Osteoblast (primary cell): ENCODE results near the gene CISTR. TPM values are rescaled to one million over a fixed set of nuclear protein-coding genes. Genes with fewer than 3 reads are reported as not detected.
"Not testable (repeated sequence)": the region's sequence is repeated elsewhere in the genome, so short reads cannot be mapped to it uniquely, and the experiment has no call there.

Experiments
- DNase-seq: peaks from one replicate; pipeline ENCODE4 v3.0.0; 2011; ENCODE audit warnings: low spot score, mixed read lengths; ENCODE audit not compliant: insufficient read length; ENCODE audit errors: missing footprints
- H2AFZ ChIP-seq: 2 replicates; pipeline ENCODE4 v1.6.0; 2011; ENCODE audit warnings: mild to moderate bottlenecking, low read length
- H3K27ac ChIP-seq: 2 replicates; pipeline ENCODE4 v1.5.1; 2011; ENCODE audit warnings: mild to moderate bottlenecking, low read depth, low read length, moderate library complexity
- H3K27me3 ChIP-seq: 2 replicates; pipeline ENCODE4 v1.6.0; 2012; ENCODE audit warnings: mild to moderate bottlenecking, control low read depth, inconsistent platforms, low read length, moderate library complexity; ENCODE audit not compliant: insufficient read depth
- H3K36me3 ChIP-seq: 2 replicates; pipeline ENCODE4 v1.5.1; 2011; ENCODE audit warnings: mild to moderate bottlenecking, low read length, control low read depth, moderate library complexity; ENCODE audit not compliant: insufficient read depth
- H3K4me1 ChIP-seq: 2 replicates; pipeline ENCODE4 v1.5.1; 2011; ENCODE audit warnings: mild to moderate bottlenecking, low read length, control low read depth, moderate library complexity; ENCODE audit not compliant: insufficient read depth
- H3K4me2 ChIP-seq: 2 replicates; pipeline ENCODE4 v1.6.0; 2011; ENCODE audit warnings: mild to moderate bottlenecking, low read length; ENCODE audit not compliant: insufficient read depth
- H3K4me3 ChIP-seq: fragments of 200-600 bp; sonication (generic); 3 replicates; pipeline ENCODE4 v1.5.1; 2012; ENCODE audit warnings: mild to moderate bottlenecking, low read length, inconsistent platforms; ENCODE audit not compliant: insufficient read depth
- H3K79me2 ChIP-seq: 2 replicates; pipeline ENCODE4 v1.6.0; 2012; ENCODE audit warnings: mild to moderate bottlenecking, low read length, control low read depth, inconsistent platforms; ENCODE audit not compliant: insufficient read depth
- H3K9me3 ChIP-seq: 2 replicates; pipeline ENCODE4 v1.5.1; 2011; ENCODE audit warnings: low read depth, low read length, control low read depth
- H4K20me1 ChIP-seq: 2 replicates; pipeline ENCODE4 v1.6.0; 2012; ENCODE audit warnings: mild to moderate bottlenecking, low read length, control low read depth; ENCODE audit not compliant: insufficient read depth
- total RNA-seq: library from RNA; depleted of rRNA; stranded (reverse); fragments of >200 nt; gene quantifications from 2 replicates; pipeline ENCODE4 v1.2.3, GENCODE V29; 2012
- TF ChIP-seq, protein P1 (sequence below): IDR thresholded peaks from 2 replicates; pipeline ENCODE4 v1.5.1; 2011; ENCODE audit warnings: mild to moderate bottlenecking, low read depth, low read length, moderate library complexity; ENCODE audit errors: extremely low read depth

CISTR gene
- total RNA-seq, 1 donor = not detected

DNA sequence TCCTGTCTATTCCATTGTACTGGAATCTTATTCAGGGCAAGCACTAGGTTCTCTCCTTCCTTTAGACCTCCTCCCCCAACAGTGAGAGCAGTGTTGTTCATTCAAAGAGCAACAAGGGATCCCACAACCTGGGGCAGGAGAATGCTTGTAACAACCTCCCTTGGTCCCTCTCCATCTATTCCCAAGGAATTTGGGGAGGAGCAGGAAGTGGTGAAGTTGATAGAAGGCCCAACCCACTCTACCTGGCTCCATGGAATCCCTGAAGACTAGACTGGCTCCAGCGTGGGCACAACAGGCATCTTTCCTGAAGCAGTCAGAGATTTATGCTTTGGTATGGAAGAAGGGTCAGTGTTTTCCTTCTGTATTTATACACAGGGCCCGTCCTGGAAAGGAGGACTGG, 33.4 kb upstream of the CISTR start:
- Histone ChIP-seq H3K9me3 (no peaks in the 10 kb centered on the region), H3K4me2 (no peak overlapping the region), H3K27me3 (peaks cover 63% of the 10 kb centered on the region), H3K36me3 (no peaks in the 10 kb centered on the region), H2AFZ (no peak overlapping the region), H3K27ac (no peak overlapping the region), H3K4me3 (no peak overlapping the region), H3K4me1 (no peaks in the 10 kb centered on the region), H3K79me2 (no peaks in the 10 kb centered on the region), H4K20me1 (no peaks in the 10 kb centered on the region)
- no peak for DNase-seq
- TF ChIP-seq, protein P1, sequence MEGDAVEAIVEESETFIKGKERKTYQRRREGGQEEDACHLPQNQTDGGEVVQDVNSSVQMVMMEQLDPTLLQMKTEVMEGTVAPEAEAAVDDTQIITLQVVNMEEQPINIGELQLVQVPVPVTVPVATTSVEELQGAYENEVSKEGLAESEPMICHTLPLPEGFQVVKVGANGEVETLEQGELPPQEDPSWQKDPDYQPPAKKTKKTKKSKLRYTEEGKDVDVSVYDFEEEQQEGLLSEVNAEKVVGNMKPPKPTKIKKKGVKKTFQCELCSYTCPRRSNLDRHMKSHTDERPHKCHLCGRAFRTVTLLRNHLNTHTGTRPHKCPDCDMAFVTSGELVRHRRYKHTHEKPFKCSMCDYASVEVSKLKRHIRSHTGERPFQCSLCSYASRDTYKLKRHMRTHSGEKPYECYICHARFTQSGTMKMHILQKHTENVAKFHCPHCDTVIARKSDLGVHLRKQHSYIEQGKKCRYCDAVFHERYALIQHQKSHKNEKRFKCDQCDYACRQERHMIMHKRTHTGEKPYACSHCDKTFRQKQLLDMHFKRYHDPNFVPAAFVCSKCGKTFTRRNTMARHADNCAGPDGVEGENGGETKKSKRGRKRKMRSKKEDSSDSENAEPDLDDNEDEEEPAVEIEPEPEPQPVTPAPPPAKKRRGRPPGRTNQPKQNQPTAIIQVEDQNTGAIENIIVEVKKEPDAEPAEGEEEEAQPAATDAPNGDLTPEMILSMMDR = no peak

DNA sequence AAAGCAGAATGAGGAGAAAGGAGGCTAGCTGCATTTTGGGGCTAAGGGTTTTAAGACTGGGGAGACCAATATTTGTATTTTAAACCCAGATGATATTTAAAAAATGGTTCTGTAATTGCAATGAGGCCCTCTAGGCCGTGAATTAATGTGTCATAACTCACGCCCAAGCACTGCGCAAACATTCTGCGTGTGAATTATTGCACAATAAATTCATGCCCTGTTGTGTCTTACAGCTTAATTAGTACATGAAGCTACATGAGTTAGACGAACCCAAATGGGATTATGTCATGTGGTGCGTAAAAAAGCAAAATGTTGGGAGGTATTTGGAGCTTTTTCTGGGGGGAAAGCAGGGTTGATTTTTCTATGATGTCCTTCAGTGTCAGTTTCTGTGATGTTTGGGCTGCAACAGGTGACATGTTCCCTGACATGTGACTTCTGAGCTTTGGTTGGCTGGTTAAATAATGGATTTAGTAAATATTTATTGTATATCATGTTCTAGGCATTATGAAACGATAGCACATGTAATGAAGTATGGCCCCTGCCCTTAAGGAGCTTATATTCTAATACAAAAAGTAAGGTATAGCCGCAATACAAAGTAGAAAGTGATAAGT, 30.4 kb upstream of the CISTR start:
- Histone ChIP-seq H3K9me3 (no peaks in the 10 kb centered on the region), H3K79me2 (no peaks in the 10 kb centered on the region), H3K27ac (no peak overlapping the region), H3K4me2 (no peak overlapping the region), H4K20me1 (no peaks in the 10 kb centered on the region), H3K4me3 (no peak overlapping the region), H2AFZ (no peak overlapping the region), H3K27me3 (peaks cover 49% of the 10 kb centered on the region), H3K36me3 (no peaks in the 10 kb centered on the region), H3K4me1 (no peaks in the 10 kb centered on the region)
- TF ChIP-seq, protein P1 = no peak
- no peak for DNase-seq

DNA sequence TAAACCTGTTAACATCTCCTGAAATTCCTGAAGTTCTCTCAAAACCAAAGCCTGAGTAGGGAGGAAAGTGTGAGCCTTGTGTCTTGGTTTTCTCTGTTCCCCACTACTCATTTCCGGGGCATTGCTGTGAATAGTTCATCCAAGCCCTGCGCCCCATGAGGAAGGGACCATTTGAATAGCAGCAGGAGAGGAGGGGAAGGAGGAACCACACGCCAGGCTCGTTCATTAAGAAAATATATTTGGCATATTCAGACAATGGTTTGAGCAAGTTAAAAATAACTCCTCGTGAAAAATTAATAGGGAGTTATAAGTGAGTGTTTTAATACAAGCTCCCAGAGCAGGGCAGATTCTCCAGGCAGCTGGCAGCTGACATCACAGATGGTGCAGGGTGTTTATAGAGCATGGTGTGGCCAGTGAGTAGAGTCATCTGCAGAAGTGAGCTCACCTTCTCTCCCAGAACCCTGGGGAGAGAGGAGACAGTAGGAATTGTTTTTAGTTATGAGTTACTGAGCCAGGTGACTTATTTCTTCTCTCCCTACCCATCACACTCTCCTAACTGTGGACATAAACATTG, 29.5 kb upstream of the CISTR start:
- Histone ChIP-seq H3K4me2 (no peak overlapping the region), H3K27ac (no peak overlapping the region), H4K20me1 (no peaks in the 10 kb centered on the region), H2AFZ (no peak overlapping the region), H3K4me3 (no peak overlapping the region), H3K36me3 (no peaks in the 10 kb centered on the region), H3K9me3 (no peaks in the 10 kb centered on the region), H3K27me3 (peaks cover 49% of the 10 kb centered on the region), H3K79me2 (no peaks in the 10 kb centered on the region), H3K4me1 (no peaks in the 10 kb centered on the region)
- TF ChIP-seq, protein P1 = no peak
- DNase-seq = no peak

DNA sequence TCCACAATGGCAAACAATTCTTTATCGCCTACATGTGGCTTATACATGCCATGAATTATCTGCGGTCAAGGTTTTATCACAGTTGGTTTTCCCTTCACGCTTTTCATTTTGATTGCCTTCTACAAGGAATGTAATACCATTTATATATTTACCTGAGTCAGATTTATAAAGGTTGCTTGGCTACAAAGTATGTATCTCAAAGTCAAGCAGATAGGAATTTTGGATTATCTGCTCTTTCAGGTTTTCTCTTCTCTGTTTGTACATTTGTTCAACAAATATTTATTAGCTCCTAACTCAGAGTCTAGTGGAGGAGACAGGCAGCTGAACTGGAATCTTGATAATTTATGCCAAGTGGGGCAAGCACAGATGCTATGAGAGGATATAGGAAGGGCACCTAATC, 28.5 kb upstream of the CISTR start:
- DNase-seq = no peak
- Histone ChIP-seq H4K20me1 (no peaks in the 10 kb centered on the region), H3K4me1 (no peaks in the 10 kb centered on the region), H3K27ac (no peak overlapping the region), H3K4me3 (no peak overlapping the region), H3K4me2 (no peak overlapping the region), H3K36me3 (no peaks in the 10 kb centered on the region), H3K79me2 (no peaks in the 10 kb centered on the region), H3K9me3 (no peaks in the 10 kb centered on the region), H2AFZ (no peak overlapping the region), H3K27me3 (peaks cover 43% of the 10 kb centered on the region)
- TF ChIP-seq, protein P1 = no peak

DNA sequence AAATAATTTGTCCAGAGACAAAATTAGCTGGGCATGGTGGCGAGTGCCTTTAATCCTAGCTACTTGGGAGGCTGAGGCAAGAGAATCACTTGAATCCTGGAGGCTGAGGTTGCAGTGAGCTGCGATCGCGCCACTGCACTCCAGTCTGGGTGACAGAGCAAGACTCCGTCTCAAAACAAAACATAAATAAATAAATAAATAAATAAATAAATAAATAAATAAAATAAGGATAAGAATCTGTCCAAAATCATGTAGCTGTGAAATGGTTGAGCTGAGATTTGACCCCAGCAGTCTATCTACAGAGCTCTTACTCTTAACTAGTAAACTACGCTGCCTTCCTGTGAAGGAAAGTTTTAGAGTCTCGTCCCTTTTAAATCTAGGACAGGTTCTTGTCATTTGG, 27.9 kb upstream of the CISTR start:
- H3K27ac ChIP-seq, H2AFZ ChIP-seq, H3K36me3 ChIP-seq, H3K4me2 ChIP-seq, H3K4me3 ChIP-seq, H3K79me2 ChIP-seq, H4K20me1 ChIP-seq, H3K4me1 ChIP-seq, H3K9me3 ChIP-seq, DNase-seq: not testable (repeated sequence)
- peaks cover 42% of the 10 kb centered on the region for H3K27me3 ChIP-seq
